ENCODE measurements around the gene MRC2.

Gene MRC2

DNA sequence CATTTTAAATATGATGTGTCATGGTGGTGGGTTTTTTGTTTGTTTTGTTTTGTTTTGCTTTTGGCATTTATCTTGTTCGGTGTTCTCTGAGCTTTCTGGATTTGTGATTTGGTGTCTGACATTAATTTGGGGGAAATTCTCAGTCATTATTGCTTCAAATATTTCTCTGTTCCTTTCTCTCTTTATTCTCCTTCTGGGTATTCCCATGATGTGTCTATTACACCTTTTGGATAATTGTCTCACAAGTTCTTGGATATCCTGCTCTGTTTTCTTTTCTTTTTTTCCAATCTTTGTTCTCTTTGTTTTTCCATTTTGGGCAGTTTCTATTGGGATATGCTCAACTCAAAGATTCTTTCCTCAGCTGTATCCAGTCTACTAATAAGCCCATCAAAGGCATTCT is 92.1 kb downstream of the MRC2 start:
- TF ChIP-seq, protein P1, sequence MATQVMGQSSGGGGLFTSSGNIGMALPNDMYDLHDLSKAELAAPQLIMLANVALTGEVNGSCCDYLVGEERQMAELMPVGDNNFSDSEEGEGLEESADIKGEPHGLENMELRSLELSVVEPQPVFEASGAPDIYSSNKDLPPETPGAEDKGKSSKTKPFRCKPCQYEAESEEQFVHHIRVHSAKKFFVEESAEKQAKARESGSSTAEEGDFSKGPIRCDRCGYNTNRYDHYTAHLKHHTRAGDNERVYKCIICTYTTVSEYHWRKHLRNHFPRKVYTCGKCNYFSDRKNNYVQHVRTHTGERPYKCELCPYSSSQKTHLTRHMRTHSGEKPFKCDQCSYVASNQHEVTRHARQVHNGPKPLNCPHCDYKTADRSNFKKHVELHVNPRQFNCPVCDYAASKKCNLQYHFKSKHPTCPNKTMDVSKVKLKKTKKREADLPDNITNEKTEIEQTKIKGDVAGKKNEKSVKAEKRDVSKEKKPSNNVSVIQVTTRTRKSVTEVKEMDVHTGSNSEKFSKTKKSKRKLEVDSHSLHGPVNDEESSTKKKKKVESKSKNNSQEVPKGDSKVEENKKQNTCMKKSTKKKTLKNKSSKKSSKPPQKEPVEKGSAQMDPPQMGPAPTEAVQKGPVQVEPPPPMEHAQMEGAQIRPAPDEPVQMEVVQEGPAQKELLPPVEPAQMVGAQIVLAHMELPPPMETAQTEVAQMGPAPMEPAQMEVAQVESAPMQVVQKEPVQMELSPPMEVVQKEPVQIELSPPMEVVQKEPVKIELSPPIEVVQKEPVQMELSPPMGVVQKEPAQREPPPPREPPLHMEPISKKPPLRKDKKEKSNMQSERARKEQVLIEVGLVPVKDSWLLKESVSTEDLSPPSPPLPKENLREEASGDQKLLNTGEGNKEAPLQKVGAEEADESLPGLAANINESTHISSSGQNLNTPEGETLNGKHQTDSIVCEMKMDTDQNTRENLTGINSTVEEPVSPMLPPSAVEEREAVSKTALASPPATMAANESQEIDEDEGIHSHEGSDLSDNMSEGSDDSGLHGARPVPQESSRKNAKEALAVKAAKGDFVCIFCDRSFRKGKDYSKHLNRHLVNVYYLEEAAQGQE (IDR thresholded peaks at IDR 0.05; ENCODE audit: low read depth): no peak
- no peak for TF ChIP-seq FOXM1 (IDR thresholded peaks at IDR 0.05; ENCODE audit: borderline replicate concordance, low read depth)
- TF ChIP-seq TCF12 (IDR thresholded peaks at IDR 0.05; ENCODE audit: low read depth): no peak
- no peak for TF ChIP-seq YY1 (IDR thresholded peaks at IDR 0.05; ENCODE audit: low read depth)
- no peak for TF ChIP-seq CEBPB (IDR thresholded peaks at IDR 0.05)
- TF ChIP-seq, protein P2, sequence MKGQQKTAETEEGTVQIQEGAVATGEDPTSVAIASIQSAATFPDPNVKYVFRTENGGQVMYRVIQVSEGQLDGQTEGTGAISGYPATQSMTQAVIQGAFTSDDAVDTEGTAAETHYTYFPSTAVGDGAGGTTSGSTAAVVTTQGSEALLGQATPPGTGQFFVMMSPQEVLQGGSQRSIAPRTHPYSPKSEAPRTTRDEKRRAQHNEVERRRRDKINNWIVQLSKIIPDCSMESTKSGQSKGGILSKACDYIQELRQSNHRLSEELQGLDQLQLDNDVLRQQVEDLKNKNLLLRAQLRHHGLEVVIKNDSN (IDR thresholded peaks at IDR 0.05): no peak
- no peak for TF ChIP-seq EGR1 (IDR thresholded peaks at IDR 0.05)
- TF ChIP-seq TEAD4 (IDR thresholded peaks at IDR 0.05): no peak
- TF ChIP-seq, protein P3, sequence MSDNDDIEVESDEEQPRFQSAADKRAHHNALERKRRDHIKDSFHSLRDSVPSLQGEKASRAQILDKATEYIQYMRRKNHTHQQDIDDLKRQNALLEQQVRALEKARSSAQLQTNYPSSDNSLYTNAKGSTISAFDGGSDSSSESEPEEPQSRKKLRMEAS (IDR thresholded peaks at IDR 0.05): no peak
- no peak for TF ChIP-seq TAF1 (IDR thresholded peaks at IDR 0.05; ENCODE audit: low read depth)
- no peak for TF ChIP-seq RAD21 (IDR thresholded peaks at IDR 0.05; ENCODE audit: low read depth)
- no peak for TF ChIP-seq NFIC (IDR thresholded peaks at IDR 0.05)

DNA sequence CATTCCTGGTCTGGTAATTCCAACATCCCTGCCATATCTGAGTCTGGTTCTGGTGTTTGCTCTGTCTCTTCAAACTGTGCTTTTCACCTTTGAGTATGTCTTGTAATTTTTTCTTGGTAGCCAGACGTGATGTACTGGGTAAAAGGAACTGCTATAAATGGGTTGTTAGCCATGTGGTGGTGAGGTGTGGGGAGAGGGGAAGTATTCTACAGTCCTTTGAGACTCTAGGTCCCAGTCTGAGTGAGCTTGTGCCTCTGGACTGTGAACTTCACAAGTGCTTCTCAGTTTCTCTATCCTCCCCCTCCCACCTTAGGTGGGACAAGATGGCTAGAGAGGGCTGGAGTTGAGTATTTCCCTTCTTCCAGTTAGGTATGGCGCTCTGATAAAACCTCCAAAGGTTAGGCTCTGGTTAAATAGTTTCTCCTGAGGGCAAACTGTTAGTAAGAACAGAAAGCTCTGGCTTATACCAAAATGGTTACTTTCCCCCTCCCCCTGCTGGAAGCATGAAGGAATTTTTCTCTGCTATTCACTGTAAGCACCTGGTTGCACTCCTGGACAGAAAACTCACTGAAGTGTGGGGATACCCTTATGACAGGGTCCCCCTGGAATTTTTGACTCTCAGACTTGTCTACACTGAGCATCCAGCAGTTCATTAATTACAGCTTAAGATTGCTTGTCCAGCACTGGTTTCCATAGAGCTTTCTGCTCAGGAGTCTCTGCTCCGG is 92.8 kb downstream of the MRC2 start:
- no peak for TF ChIP-seq EP300 (IDR thresholded peaks at IDR 0.05; ENCODE audit: borderline replicate concordance)
- TF ChIP-seq RAD21 (IDR thresholded peaks at IDR 0.05; ENCODE audit: low read depth): peak; percentile 9; the same call in 1 of the 2 replicates
- TF ChIP-seq TEAD4 (IDR thresholded peaks at IDR 0.05): peak; percentile 57
- 0 out of 2 replicates have a peak, but pooled peaks have one; percentile 23 for TF ChIP-seq TCF12 (IDR thresholded peaks at IDR 0.05; ENCODE audit: low read depth)

DNA sequence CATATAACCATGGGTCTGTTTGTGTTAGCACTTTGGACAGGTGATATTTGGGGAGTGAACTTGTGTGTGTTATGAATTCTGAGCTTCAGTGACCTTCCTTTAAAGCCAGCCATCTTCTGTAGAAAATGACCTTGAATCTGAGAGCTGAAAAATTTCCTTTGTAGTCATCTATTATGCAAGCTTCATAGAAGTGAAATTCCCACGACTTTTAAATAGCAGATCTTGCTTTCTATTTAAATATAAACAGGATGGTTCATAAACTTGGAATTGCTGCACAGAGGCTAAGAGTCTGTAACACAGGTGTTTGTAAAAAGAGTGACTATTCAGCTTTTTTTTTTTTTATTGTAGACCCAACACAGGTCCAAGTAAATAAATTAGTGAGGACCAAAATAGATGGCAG is 95.2 kb downstream of the MRC2 start:
- TF ChIP-seq TEAD4 (IDR thresholded peaks at IDR 0.05) (no peak), CREB1 (IDR thresholded peaks at IDR 0.05; ENCODE audit: low read depth) (no peak), TAF1 (IDR thresholded peaks at IDR 0.05; ENCODE audit: low read depth) (no peak), NFIC (IDR thresholded peaks at IDR 0.05) (no peak), EGR1 (IDR thresholded peaks at IDR 0.05) (no peak), TCF12 (IDR thresholded peaks at IDR 0.05; ENCODE audit: low read depth) (no peak), ZBTB7A (IDR thresholded peaks at IDR 0.05; ENCODE audit: low read depth) (no peak), FOXM1 (IDR thresholded peaks at IDR 0.05; ENCODE audit: borderline replicate concordance, low read depth) (no peak), EP300 (IDR thresholded peaks at IDR 0.05; ENCODE audit: borderline replicate concordance) (no peak), YY1 (IDR thresholded peaks at IDR 0.05; ENCODE audit: low read depth) (no peak), RAD21 (IDR thresholded peaks at IDR 0.05; ENCODE audit: low read depth) (no peak), CEBPB (IDR thresholded peaks at IDR 0.05) (no peak)
- TF ChIP-seq, protein P3 (IDR thresholded peaks at IDR 0.05): no peak
- TF ChIP-seq, protein P1 (IDR thresholded peaks at IDR 0.05; ENCODE audit: low read depth): no peak
- TF ChIP-seq, protein P2 (IDR thresholded peaks at IDR 0.05): no peak

DNA sequence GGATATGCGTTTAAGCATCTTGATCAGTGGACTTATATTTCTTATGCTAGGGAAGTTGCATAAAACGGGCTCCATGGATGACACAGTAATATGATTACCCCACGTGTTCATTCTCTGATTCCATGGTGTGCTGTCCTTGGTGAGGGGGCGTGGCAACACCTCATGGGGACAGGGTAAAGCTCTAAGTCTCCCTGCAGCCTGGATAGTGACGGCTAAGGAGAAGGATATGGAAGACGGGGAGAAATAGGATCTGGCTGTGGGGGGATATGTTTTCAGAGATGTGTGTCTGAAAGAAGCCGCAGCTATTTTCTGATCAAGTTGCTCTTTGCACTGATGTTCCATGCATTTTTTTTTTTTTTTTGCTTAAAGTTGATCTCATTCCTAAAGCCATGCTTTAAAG is 96.4 kb downstream of the MRC2 start:
- TF ChIP-seq, protein P3 (IDR thresholded peaks at IDR 0.05): no peak
- no peak for TF ChIP-seq EP300 (IDR thresholded peaks at IDR 0.05; ENCODE audit: borderline replicate concordance)
- TF ChIP-seq TEAD4 (IDR thresholded peaks at IDR 0.05): no peak
- TF ChIP-seq EGR1 (IDR thresholded peaks at IDR 0.05): no peak
- TF ChIP-seq TAF1 (IDR thresholded peaks at IDR 0.05; ENCODE audit: low read depth): no peak
- TF ChIP-seq CEBPB (IDR thresholded peaks at IDR 0.05): no peak
- TF ChIP-seq, protein P2 (IDR thresholded peaks at IDR 0.05): no peak
- TF ChIP-seq FOXM1 (IDR thresholded peaks at IDR 0.05; ENCODE audit: borderline replicate concordance, low read depth): no peak
- TF ChIP-seq TCF12 (IDR thresholded peaks at IDR 0.05; ENCODE audit: low read depth): no peak
- no peak for TF ChIP-seq NFIC (IDR thresholded peaks at IDR 0.05)
